A549 (cell line): Measurements from ENCODE around the gene HES6. TPM values are rescaled to one million over a fixed set of nuclear protein-coding genes. Genes with fewer than 3 reads are reported as not detected.

Experiments used
- ATAC-seq, 2 experiments: fragments of 200-7000 bp in 1 of 2; fragments of >200 bp in 1 of 2; cut with Nextera tagmentation in 1 of 2; cut with Tn5 transposase in 1 of 2; 3 replicates each; pipeline versions ENCODE4 v1.8.0 to v1.9.1; 2018 to 2020; ENCODE audit warnings: mild to moderate bottlenecking in 1 of 2, moderate library complexity in 1 of 2
- CTCF ChIA-PET: fragments of 300-600 bp; sonication (Branson Sonifier 250); formaldehyde crosslinking; extraction: SDS; loops from one replicate; lab custom pipeline; 2021; ENCODE audit warnings: antibody characterized with exemption, inconsistent platforms; lab: Yijun Ruan, JAX
- POLR2A ChIA-PET: fragments of 350-600 bp; formaldehyde crosslinking; extraction: SDS; loops from one replicate; lab custom pipeline; 2021; ENCODE audit warnings: antibody characterized with exemption, inconsistent platforms; lab: Yijun Ruan, JAX
- DNase-seq, 2 experiments: peaks; one replicate each; pipeline versions ENCODE4 v3.0.0 to v3.0.0-alpha.2; 2011 to 2016; ENCODE audit warnings: low read depth in 1 of 2, low spot score in 1 of 2
- FAIRE-seq: peaks from 2 replicates; lab custom pipeline; 2011; peaks lifted over from hg19 to GRCh38; lab: Jason Lieb, UNC
- H3K27ac ChIP-seq, 2 experiments: fragments of >200 bp; sonication (Bioruptor Twin); formaldehyde crosslinking; 3 replicates each; pipeline ENCODE4 v1.5.1; 2016 to 2017
- H3K4me1 ChIP-seq: fragments of >200 bp; sonication (Bioruptor Twin); formaldehyde crosslinking; 3 replicates; pipeline ENCODE4 v1.6.1; 2016
- H3K4me2 ChIP-seq: fragments of >200 bp; sonication (Bioruptor Twin); formaldehyde crosslinking; 3 replicates; pipeline ENCODE4 v1.6.1; 2016
- H3K4me3 ChIP-seq: fragments of >200 bp; sonication (Bioruptor Twin); formaldehyde crosslinking; 3 replicates; pipeline ENCODE4 v1.5.1; 2016
- H3K9me3 ChIP-seq: fragments of >200 bp; sonication (Bioruptor Twin); formaldehyde crosslinking; 3 replicates; pipeline ENCODE4 v1.6.1; 2016
- BCL3 ChIP-seq: fragments of >200 bp; sonication (Bioruptor Twin); formaldehyde crosslinking; IDR thresholded peaks from 3 replicates; pipeline ENCODE4 v1.6.1; 2016
- CBX8 ChIP-seq: fragments of 200-600 bp; sonication (generic); IDR thresholded peaks from 2 replicates; pipeline ENCODE4 v1.6.1; 2016
- CEBPB ChIP-seq, 2 experiments: fragments of >200 bp in 1 of 2; sonication (Bioruptor Twin) in 1 of 2; formaldehyde crosslinking in 1 of 2; IDR thresholded peaks; 2 replicates each; pipeline ENCODE4 v1.6.1; 2012 to 2016
- CTCF ChIP-seq: fragments of >200 bp; sonication (Bioruptor Twin); formaldehyde crosslinking; IDR thresholded peaks from 3 replicates; pipeline ENCODE4 v1.5.1; 2016
- E2F6 ChIP-seq: IDR thresholded peaks from 2 replicates; pipeline ENCODE4 v1.6.1; 2012; ENCODE audit warnings: low read depth, borderline replicate concordance
- ELK1 ChIP-seq: fragments of 150-350 bp; IDR thresholded peaks from 2 replicates; pipeline ENCODE4 v1.6.1; 2014; ENCODE audit warnings: low read depth, mild to moderate bottlenecking, low read length
- ESRRA ChIP-seq: fragments of 150-350 bp; IDR thresholded peaks from 2 replicates; pipeline ENCODE4 v1.6.1; 2014; ENCODE audit warnings: mild to moderate bottlenecking, low read length, borderline replicate concordance
- FOSB ChIP-seq: fragments of 250-450 bp; sonication (Bioruptor Pico); IDR thresholded peaks from 2 replicates; pipeline ENCODE4 v1.5.0; 2020; ENCODE audit warnings: mild to moderate bottlenecking, moderate library complexity
- FOSL2 ChIP-seq, 2 experiments: fragments of 450-650 bp in 1 of 2; fragments of >200 bp in 1 of 2; sonication (Bioruptor Twin) in 1 of 2; formaldehyde crosslinking; IDR thresholded peaks; 2 replicates each; pipeline versions ENCODE4 v1.5.0 to v1.6.1; 2016 to 2020; ENCODE audit warnings: mild to moderate bottlenecking in 1 of 2, moderate library complexity in 1 of 2
- HEYL ChIP-seq: fragments of 250-450 bp; sonication (Bioruptor Pico); IDR thresholded peaks from 2 replicates; pipeline ENCODE4 v1.8.0; 2021; ENCODE audit warnings: mild to moderate bottlenecking, moderate library complexity
- HOXB13 ChIP-seq: fragments of 250-450 bp; sonication (Bioruptor Pico); IDR thresholded peaks from 2 replicates; pipeline ENCODE4 v1.5.0; 2020; ENCODE audit warnings: low read depth, mild to moderate bottlenecking, moderate library complexity
- MAX ChIP-seq: IDR thresholded peaks from 2 replicates; pipeline ENCODE4 v1.6.1; 2012
- NFE2L2 ChIP-seq: fragments of 150-350 bp; conservative IDR thresholded peaks from 2 replicates; pipeline ENCODE4 v1.6.1; 2014; ENCODE audit warnings: low read length
- RARB ChIP-seq: fragments of 250-450 bp; sonication (Bioruptor Pico); IDR thresholded peaks from 2 replicates; pipeline ENCODE4 v1.8.0; 2021; ENCODE audit warnings: mild to moderate bottlenecking, moderate library complexity
- RCOR1 ChIP-seq: fragments of 150-350 bp; IDR thresholded peaks from 2 replicates; pipeline ENCODE4 v1.6.1; 2014; ENCODE audit warnings: antibody characterized with exemption, low read length, low read depth
- REST ChIP-seq: fragments of 200-600 bp; sonication (generic); IDR thresholded peaks from 2 replicates; pipeline ENCODE4 v1.6.1; 2016; ENCODE audit warnings: antibody characterized with exemption, mild to moderate bottlenecking, moderate library complexity
- RFX5 ChIP-seq: fragments of 450-650 bp; IDR thresholded peaks from 2 replicates; pipeline ENCODE4 v1.7.1; 2014; ENCODE audit warnings: antibody characterized with exemption, mild to moderate bottlenecking, moderate library complexity
- RNF2 ChIP-seq: fragments of 200-600 bp; sonication (generic); IDR thresholded peaks from 2 replicates; pipeline ENCODE4 v1.6.1; 2016; ENCODE audit warnings: low read depth, mild to moderate bottlenecking, antibody characterized with exemption, moderate library complexity, borderline replicate concordance
- ZSCAN20 ChIP-seq: fragments of 250-450 bp; sonication (Bioruptor Pico); IDR thresholded peaks from 2 replicates; pipeline ENCODE4 v1.8.0; 2022; ENCODE audit warnings: mild to moderate bottlenecking, moderate library complexity
- WGBS: methylation state at CpG from one replicate; pipeline ENCODE4 v1.1.6; 2017; ENCODE audit errors: missing lambda C conversion rate; 5-methylcytosine and 5-hydroxymethylcytosine counted together
- polyA plus RNA-seq, 4 experiments: library from polyadenylated mRNA; depleted of rRNA in 3 of 4; stranded (reverse); fragments of >200 nt; fragmentation: RNase III in 1 of 4; extraction: RNeasy Plus Mini Kit Qiagen cat#74134 plus additional on column Dnase treatment in 1 of 4; gene quantifications; 2 replicates in 3 of 4; 3 replicates in 1 of 4; pipeline ENCODE4 v1.2.3, GENCODE V29; 2011 to 2017

The HES6 gene
- polyA plus RNA-seq, 2 of the 4 experiments (the other 2 are of a cell fraction) = 5.4 to 7.5 TPM

GRCh38 chr2:238220892-238221521 is 18.8 kb downstream of the HES6 start:
- no peak overlapping the region for H3K27ac ChIP-seq
- CTCF ChIA-PET = interaction anchor here (1.0 to 1.1 kb wide), 2 partner anchors 35 to 107 kb away, joined by 3 to 5 read pairs; no protein-coding TSS in a partner anchor
- POLR2A ChIA-PET = interaction anchor here (1.2 kb wide), 1 partner anchor 19 kb away, joined by 5 read pairs; no protein-coding TSS in a partner anchor
- no peak for FAIRE-seq
- WGBS = 86% methylated on average over 18 of the region's 23 CpGs
- H3K4me2 ChIP-seq = no peak overlapping the region
- no peaks in the 10 kb centered on the region for H3K4me1 ChIP-seq
- DNase-seq = no peak
- H3K4me3 ChIP-seq = no peak overlapping the region
- H3K9me3 ChIP-seq = no peaks in the 10 kb centered on the region
- ATAC-seq = peak in 1 of 2 experiments; percentile 61; a peak in 3 of 6 replicates
- TF ChIP-seq FOSB (CRISPR knock-in tag) (no peak), CBX8 (no peak), CEBPB (IDR thresholded peaks at IDR 0.05) (no peak), ELK1 (no peak), ESRRA (no peak), NFE2L2 (no peak), MAX (no peak), BCL3 (no peak), RCOR1 (no peak), ZSCAN20 (CRISPR knock-in tag) (no peak), CTCF (no peak), HOXB13 (no peak), RNF2 (no peak), FOSL2 (IDR thresholded peaks at IDR 0.05) (no peak), FOSL2 (CRISPR knock-in tag; IDR thresholded peaks at IDR 0.05) (no peak), E2F6 (no peak), REST (no peak), HEYL (CRISPR knock-in tag) (no peak), RARB (CRISPR knock-in tag) (no peak), RFX5 (no peak)
- TF ChIP-seq, all 56 proteins: peak for 0
